ENCODE data around the gene TRIM28.
"Not testable (repeated sequence)": the region's sequence is repeated elsewhere in the genome, so short reads cannot be mapped to it uniquely, and the experiment has no call there.

TRIM28 gene

DNA sequence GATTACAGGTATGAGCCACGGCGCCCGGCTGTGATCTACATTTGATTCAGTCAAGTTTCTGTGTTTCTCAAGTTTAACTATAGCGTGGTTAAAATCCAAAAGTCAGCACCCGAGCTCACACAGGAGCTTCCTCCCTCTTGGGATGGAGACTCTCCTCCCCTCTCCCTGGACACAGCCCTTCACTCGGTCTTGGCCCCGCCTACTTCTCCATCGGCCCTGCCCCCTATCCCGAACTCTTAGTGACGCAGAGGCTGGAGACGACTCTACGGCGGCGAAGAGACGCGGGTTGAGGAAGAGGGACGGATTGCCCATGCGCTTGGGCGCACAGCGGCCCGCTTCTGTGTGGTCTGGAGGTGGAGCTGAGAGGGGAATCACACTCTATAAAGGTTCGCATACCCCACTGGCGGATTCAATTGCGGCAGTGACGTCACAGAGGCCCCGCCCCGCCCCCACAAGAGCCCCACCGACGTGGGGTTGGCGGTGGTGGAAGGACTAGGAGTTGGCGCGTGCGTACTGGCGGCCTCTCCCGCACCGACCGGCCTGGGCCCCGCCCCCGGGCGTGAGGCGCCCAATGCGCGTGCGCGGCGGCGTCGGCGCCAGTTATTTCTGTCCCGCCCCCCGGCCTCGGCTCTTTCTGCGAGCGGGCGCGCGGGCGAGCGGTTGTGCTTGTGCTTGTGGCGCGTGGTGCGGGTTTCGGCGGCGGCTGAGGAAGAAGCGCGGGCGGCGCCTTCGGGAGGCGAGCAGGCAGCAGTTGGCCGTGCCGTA is at the start of gene TRIM28:
Gene TRIM28, plus strand, starts transcription at position 239 of the 765 bp plus-strand sequence. CDS start 694 bp downstream, outside the sequence.
- DNase-seq = peak; percentile 100

DNA sequence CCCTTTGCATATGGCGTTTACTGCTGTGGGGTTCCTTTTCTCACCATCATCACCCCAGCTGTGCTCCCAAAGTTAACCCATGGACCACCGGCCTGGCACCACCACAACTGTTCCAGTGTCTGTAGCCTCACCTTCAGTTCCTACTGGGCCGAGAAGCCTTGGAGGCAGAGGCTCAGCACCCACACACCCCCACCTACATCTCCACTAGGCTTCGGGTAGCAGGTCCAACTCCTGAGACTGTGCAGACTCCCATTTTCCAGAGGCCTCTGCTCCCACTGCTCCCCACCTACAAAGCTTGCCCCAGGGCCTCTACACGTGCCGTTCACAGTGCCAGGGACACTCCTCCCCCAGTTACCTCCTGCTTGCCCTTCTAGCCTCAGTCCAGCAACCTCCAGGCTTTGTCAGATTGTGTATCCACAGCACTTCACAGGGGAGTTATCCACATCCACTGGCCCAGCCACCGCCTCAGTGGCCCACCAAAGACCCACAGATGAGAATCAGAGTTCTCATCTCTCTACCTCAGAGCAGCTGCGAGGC is 46.2 kb upstream of the TRIM28 start:
- no peak for DNase-seq

DNA sequence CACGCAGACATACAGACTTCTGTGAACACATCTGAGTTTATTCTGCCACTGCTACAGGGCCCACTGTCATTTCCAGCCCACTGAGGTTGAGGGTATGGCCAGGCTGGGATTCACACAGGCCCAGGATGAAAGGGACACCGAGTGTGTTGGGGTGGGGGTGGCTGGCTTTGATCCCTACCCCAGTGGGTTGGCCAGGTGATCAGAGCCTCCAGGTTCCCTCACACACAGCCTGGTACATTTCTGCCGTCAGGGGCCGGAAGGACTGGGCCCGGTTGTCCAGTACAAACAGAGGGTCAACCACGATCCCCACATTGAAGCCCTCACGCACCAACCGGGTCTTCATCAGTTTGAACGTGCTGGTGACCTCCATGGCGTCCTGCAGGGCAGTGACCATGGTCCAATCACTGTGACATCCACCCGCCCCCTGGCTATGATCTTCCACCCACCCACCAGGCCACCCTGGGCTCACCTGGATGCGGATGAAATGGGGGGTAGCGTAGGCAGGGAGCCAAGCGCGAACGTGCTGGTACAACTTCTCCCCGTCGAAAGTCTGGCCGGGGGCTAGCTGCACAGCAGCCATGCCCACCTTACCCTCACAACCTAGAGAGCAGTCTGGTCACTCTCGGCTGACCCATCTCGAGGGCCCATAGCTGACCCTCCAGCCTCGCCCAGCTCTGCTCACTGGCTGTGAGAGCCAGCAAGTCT is 45.4 kb upstream of the TRIM28 start:
- no peak for DNase-seq

DNA sequence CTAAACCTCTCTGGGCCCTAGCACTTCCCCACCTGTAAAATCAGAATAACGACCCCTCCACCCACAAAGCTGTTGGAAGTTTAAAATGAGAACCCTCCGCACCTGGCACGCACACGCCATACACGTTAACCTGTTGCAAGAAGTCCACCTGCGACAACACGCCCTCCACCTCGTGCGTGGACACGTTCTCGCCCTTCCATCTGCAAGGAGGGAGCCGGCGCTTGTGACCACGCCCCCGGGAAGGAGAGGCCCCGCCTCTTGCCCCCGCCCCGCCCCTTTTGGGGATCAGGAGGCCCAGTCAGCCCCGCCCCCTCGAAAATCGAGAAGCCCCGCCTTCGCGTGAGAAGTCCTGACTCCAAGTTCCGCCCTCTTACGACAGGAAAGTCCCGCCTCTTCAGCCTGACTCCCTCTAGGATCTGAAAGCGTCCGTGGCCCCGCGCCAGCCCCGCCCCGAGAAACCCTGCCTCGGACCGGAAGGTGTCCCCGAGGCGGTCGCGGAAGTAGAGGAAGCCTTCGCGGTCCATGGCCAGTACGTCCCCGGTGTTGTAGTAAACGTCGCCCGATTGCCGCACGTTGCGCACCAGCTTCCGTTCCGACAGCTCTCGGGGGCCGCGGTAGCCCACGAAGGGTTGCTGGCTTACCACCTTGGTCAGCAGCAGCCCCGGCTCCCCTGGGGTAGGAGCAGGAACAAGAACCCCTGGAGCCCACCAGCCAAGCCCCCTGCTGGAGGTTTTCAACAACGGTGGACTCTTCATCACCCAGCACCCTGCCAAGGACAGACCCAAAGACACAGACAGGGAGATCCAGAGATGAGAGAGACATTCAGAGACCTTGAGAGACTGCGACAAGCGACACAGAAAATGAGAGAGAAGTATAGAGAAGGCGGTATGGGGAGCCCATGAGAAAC is 44.6 kb upstream of the TRIM28 start:
- peak; percentile 98 for DNase-seq

DNA sequence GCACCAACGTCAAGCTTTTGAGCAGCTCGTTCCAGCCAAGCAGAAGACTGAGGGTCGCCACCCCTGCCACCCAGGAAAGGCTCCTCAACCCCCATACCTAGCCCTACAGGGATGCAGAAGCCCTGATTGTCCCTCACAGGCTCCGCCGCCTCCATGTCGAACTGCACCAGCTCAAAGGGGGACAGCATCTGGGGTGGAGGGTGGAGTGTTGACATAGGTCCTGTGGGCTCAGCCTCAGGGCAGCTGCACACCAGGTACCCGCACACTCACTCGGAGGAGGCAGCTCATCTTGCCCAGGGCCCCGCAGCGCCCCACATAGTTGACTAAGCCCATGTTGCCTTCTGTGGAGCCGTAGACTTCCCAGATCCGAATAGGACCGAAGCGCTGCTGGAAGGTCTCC is 43.6 kb upstream of the TRIM28 start:
- no peak for DNase-seq

DNA sequence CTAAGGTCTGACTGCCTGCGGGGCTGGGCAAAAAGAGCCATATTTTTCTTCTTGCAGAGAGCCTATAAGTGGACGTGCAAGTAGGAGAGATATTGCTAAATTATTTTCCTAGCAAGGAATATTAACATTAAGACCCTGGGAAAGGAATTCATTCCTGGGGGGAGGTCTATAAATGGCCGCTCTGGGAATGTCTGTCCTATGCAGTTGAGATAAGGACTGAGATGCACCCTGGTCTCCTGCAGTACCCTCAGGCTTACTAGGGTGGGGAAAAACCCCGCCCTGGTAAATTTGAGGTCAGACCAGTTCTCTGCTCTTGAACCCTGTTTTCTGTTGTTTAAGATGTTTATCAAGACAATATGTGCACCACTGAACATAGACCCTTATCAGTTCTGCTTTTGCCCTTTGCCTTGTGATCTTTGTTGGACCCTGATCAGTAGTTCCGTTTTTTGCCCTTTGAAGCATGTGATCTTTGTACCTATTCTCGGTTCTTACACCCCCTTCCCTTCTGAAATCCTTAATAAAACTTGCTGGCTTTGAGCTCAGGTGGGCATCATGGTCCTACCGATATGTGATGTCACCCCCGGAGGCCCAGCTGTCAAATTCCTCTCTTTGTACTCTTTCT is 36.2 kb upstream of the TRIM28 start:
- not testable (repeated sequence) for DNase-seq

DNA sequence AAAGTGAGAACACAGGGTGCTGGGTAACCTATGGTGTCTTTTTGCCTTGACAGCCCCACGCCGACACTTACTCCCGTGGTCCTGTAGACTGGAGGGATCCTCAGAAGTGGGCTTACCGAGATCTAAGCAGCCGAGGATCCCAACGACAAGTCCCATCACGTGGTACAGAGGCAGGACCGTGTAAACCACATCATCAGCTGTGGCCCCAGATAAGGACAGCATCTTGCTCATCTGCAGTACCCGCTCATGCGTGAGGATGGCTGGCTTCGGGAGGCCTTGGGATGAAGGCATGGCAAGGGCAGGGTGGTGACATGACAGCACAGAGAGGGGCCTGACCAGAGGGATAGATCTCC is 34.2 kb upstream of the TRIM28 start:
- DNase-seq = no peak

DNA sequence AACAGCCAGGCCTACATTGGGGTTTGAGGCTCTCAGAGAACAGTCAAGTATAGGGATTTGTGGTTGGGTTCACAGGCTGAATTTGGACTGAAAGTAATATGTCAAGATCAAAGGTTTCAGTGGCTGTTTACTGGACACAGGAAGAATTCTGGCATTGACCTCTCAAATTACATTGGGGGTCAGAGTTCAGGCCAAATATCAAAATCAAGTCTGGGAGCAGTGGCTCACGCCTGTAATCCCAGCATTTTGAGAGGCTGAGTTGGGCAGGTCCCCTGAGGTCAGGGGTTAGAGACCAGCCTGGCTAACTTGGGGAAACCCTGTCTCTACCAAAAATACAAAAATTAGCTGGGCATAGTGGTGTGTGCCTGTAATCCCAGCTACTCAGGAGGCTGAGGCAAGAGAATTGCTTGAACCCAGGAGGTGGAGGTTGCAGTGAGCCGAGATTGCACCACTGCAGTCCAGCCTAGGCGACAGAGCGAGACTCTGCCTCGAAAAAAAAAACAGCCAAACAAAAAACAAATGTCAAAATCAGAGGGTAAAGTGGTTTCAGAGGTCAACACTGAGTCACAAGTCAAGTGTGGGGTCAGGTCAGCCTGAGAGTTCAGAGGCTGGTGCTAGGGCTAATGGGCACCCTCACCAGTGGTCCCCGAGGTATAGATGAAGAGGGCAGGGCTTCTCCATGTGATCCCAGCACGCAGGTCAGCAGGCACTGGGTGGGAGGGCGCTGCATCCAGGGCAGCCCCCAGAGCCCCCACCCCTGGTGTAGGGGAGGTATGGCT is 33.6 kb upstream of the TRIM28 start:
- no peak for DNase-seq

DNA sequence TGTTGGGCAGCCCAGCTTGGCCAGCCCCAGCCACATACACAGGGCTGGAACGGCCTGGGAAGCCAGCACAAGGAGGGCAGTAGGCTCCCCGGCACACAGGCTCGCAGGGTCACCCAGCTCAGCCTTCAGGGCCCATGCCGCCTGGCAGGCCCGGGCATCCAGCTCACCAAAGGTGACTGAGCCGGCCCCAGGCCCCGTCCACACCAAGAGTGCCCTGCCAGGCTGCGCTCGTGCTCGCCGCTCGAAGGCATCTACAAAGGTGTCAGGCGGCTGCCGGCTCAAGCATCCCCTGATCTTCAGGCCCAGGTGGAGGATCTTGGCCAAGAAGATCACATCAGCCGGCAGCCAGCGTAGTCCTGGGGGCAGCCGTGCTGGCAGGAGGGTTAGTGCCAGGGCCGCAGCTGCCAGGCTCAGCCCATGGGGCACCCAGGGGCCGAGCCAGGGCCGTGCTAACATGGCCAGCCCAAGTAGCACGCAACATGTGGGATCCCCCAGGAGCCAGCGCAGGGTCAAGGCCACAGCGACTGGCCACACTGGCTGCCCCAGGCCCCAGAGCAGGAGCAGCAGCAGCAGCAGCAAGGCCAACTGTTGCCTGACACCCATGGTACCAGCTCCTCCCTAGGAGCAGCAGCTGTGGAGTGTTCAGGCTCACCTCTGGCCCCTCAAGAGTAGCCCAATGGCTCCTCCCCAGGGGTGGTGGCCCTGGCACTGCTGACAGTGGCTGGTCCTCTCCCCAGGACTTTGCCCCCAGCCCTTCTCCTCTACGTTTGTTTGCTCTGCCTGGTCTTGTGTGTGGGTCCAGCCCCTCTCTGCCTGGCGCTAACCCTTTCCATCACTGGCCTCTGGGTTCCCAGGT is 32.3 kb upstream of the TRIM28 start, which contains the start of gene SLC27A5:
Gene SLC27A5, minus strand, starts transcription at position 640 of the 856 bp plus-strand sequence. Its CDS starts 37 bp downstream, at position 603.
- no peak for DNase-seq

DNA sequence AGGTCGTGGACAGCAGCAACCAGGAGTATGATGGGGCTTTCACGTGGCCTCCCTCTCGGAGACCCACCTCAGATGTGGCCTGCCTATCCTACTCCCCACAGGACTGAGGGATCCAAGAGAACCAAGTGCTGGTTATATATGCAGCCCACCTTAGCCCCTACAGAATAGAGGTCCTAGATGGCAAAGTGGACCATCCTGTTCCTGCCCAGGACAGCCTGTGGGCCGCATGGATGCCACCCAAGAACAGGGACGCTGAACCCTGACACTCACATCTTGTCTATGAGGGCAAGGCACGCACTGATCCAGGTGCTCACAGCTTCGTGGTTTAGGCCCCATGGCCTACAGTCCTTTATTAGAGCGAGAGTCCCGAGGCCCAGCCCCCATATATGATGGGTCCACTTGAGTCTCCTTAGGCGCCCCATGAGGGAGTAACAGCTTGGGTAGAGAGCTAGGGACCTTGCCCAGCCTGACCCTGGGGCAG is 30.6 kb upstream of the TRIM28 start:
- no peak for DNase-seq

DNA sequence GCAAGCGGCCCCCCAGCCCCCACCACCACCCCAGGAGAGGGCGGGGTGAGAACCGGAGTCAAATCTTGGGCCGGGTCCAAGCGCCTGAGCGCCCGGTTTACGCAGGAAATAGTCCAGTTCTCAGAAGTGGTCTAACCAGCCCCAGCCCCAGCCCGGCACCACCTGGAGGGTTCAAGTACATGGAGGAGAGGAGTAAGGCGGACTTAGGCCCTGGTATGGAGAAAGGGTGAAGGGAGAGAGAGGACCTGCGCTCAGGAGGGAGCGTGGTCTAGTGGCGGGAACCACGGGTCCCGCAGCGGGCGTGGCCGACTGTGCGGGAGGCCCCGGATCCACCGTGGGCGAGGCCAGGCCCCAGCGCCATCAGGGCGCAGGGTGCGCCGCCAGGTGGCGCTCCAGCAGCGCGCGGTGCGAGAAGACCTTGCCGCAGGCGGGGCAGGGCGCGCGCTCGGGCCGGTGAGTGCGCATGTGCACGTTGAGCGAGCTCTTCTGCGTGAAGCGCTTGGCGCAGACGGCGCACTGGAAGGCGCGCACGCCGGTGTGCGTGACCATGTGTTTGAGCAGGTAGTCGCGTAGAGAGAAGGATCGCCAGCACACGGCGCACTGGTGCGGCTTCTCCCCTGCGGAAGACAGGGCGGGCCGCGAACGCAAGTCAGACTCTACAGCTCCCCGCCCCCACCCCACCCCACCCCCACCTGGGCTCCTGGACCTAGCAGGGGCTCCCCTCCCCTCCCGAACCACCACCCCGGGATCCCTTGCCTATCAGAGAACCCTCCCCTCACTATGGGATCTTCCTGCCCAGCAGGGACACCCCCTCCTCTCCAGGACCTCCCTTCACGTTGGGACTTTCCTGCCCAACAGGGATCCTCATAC is 29.9 kb upstream of the TRIM28 start:
- peak; percentile 97 for DNase-seq

DNA sequence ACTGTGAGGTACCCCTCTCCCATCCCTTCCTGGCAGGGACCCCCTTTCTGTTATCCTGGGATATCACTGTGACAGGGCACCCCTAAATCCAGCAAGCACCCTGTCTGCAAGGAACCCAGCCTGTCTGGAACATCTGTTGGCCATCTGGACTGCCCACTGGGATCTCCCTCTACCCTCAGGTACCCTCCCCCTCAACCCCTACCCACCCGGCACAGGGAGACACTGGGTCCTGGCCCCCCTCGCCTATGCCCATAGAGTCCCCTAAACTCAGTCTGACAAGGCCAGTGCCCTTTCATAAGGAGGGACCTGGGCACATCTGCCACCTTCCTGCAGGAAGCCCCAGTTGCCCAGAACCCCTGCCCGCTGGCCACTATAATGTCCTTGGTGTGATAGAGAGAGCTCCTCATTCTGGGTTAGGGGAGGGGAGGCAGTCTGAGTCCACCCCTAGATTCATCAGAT is 29.3 kb upstream of the TRIM28 start:
- no peak for DNase-seq

DNA sequence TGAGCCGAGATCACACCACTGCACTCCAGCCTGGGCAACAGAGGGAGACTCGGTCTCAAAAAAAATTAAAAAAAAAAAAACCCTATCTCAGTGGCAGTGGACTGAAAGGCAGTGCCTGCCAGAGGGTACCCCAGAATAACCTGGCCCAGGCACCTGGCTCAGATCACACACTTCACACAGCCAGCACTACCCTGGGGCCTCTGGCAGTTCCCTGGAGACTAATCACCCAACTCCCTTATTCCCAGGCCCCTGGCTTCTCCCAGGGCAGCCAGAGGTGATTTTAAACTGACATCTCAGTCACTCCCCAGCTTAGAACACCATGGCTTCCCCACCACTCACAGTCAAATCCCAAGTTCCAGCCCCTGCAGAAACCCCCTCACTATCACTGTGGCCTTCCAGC is 28.6 kb upstream of the TRIM28 start:
- DNase-seq = no peak

DNA sequence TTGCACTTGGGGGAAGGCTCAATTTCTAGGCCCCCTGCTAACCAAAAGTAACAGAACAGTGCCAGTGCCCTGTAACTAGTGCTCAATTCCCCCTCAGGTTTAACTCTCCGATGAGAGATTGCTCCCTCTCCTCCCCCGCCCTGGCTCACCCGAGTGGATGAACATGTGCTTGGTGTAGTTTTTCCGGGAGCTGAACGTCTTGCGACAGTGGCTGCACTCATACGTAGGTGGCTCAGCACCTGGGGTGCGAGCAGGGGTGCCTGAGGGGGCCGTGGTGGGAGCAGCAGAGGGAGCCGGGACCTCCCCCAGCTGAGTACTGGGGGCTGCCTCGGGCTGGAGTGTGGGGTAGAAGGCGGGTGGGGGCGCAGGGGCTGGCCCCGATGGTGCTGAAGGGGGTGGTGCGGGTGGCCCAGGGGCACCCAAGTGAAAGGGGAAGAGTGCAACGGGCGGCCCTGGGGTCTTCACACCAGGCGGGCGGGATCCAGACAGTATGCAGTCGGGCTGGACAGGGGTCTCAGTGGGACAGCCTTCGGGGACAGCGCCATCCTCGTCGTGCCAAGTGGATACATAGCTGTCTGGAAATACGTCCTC is 27.5 kb upstream of the TRIM28 start:
- no peak for DNase-seq

DNA sequence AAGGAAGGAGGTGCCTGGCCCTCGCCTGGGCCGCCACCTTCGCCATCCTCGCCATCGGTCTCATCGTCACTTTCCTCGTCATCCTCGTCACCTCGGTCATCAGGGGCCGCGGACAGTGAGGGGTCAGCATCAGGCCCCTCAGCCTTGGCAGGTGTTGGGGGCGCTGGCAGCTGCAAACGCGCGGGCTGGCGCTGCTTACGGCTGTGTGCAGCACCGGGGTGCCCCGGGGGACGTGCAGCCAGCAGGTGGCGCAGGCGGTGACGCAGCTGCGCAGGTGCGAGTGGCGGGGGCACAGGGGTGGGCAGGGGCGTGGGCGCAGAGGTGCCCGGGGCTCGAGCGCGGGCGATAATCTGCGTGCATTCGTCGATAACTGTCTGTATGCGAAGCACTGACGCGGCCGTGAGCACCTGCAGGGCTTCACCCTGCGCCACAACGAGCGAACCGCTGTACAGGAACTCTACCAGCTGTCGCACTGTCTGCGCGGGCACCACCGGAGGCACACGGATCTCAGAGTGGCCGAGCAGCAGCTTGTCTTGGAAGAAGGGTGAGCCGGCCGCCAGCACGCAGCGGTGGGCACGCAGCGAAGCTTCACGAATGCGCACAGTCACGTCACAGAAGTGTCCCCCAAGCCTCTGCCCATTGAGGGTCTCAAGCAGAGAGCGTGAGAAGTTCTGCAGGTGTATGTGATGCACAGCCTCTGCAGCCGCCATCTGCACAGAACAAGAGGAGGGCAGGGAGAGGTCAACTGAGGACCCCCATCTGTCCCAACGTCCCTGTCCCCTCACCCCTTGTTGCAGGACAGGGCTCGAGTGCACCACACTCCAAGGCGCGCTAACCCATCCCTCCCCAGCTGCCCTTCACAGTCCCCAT is 26.7 kb upstream of the TRIM28 start:
- no peak for DNase-seq

DNA sequence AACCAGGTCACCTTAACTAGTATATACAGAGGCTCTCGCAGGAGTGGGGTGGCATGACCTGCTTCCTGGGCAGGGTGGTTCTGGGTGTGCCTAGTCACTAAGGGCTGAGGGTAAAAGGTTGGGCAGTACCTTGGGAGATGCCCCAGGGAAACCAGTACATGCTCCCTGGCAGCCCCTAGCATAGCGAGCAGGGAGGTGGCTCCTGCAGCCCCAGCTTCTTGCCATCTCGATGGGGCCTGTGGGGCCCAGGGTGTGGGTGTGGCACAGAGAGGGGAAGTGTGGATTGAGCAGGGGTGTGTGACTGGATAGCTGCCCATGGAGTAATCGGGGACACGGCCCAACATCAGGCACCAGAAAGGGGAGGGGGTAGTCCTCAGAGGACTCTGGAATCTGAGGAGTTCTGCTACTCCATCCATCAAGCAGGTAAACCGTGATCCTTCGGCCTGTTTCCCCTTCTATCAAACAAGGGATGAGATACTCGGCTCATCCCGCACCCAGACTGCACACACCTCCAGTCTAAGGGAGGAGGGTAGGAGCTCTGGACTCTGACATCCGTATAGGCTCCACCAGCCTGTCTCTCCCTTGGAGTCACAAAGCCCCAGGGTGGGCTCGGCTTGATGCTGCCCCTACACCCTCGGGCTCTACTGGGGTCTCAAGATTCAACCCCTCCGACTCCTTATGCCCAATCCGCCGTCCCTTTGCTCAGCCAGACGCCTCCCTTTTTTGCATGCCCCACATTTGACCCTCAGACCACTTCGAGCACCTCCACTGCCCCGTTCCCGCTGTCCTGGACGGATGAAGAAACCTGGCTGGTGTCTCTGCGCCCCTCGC is 25.4 kb upstream of the TRIM28 start:
- DNase-seq = no peak

DNA sequence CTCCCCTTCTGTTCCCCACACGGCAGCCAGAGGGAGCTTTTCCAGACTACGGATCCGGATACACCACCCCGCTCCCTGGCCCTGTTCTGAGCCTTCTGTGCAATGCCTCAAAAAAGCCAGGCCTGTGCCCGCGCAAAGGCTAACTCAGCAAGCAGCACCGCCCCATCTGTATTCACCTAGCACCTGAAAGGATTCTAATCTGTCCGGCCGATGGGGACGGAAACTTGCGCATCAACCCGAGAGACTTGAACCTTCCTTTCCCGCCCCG is 24.8 kb upstream of the TRIM28 start:
- peak; percentile 52 for DNase-seq

Data from stimulated activated CD4-positive, alpha-beta T cell treated with anti-CD3 and anti-CD28 coated beads, Interleukin-4, amount 100 ng/mL, for 1 hour (primary cell).